HG03064 (cell line): ENCODE data around the gene DDX52.
"Not testable (repeated sequence)": the region's sequence is repeated elsewhere in the genome, so short reads cannot be mapped to it uniquely, and the experiment has no call there.

Source experiments
- ATAC-seq: cut with Tn5 transposase; IDR thresholded peaks from one replicate; pipeline ENCODE4 v1.9.1; 2021; ENCODE audit warnings: low read depth; ENCODE audit not compliant: unreplicated experiment

DDX52 gene

DNA sequence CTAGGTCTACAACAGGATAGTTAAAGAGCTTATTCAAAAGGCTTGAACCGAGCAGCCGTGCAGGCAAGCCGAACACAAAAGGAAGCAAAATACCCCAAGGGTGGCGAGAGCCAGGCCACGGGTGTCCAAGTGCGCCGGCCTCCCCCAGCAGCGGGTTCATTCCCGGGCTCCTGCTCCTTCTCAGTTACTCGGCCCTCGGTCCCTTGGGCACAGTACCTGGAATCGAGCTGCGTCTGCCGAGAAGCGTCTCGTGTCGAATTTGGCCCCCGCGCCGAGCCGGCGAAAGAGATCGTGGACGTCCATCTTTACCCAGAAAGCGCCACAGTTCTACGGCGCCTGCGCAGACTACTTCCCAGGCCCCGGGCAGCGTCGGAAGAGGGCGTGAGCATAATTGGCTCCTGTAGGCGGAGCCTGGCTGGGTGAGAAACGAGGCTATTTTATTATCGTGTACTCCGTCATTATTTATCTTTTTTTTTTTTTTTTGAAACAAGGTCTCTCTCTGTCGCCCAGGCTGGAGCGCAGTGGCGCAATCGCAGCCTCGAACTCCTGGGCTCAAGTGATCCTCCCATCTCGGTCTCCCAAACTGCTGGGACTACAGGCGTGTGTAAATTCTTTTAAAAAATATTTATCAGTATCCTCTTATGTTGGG is at the start of gene DDX52:
TSS of gene DDX52 (minus strand) at position 329 of the 649 bp plus-strand sequence. CDS start at position 303, 26 bp downstream.
- no peak for ATAC-seq

GRCh38 chr17:37691807-37692206 is 48.6 kb upstream of the DDX52 start:
- no peak for ATAC-seq

DNA sequence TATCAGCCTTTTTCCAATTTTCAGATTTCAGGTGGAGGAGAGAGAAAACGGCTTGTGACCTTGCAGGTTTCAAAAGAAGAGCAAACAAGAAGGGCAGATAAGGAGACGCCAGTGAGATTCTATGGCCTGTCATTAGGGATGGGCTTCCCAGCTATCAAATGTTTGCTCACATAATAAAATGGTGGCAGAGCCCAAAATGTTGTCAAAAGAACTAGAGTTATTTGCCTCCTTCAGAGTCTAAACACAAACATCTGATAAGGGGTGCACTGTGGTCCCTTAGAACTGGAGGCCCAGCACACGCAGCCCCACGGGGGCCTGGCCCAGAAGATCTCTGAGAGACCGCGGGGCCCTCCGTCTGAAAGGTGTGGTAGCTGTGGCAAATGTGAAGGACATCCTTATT is 46.1 kb upstream of the DDX52 start:
- ATAC-seq = no peak

DNA sequence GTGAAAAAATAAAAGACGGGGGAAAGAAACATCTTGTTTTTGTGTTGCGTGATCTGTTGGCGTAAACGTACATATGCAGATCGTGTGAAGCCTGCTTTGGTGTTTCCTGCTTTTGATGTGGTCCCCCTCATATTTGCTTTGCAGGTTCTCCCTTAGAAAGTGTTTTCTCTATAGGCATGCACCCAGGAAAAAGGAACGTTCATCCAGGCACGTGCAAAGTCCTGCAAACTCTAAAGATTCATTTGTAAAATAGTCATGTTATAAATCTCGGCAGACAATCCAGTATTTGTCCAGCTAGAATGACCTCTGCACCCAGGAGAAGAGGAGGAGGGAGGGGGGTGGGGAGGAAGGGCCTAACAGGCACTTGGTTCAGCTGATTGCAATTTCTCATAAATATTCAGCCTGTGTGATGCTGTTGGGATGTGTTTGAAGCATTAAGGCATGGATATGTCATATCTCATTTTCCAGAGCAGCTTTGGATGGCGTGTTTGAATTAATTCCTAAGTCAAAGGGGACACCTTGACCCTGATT is 40.3 kb upstream of the DDX52 start:
- ATAC-seq = no peak

GRCh38 chr17:37682007-37682406 is 38.8 kb upstream of the DDX52 start:
- no peak for ATAC-seq

DNA sequence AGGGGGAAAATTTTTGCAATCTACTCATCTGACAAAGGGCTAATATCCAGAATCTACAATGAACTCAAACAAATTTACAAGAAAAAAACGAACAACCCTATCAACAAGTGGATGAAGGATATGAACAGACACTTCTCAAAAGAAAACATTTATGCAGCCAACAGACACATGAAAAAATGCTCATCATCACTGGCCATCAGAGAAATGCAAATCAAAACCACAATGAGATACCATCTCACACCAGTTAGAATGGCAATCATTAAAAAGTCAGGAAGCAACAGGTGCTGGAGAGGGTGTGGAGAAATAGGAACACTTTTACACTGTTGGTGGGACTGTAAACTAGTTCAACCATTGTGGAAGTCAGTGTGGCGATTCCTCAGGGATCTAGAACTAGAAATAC is 36.7 kb upstream of the DDX52 start:
- not testable (repeated sequence) for ATAC-seq

GRCh38 chr17:37678036-37678435 is 34.8 kb upstream of the DDX52 start:
- ATAC-seq = no peak

DNA sequence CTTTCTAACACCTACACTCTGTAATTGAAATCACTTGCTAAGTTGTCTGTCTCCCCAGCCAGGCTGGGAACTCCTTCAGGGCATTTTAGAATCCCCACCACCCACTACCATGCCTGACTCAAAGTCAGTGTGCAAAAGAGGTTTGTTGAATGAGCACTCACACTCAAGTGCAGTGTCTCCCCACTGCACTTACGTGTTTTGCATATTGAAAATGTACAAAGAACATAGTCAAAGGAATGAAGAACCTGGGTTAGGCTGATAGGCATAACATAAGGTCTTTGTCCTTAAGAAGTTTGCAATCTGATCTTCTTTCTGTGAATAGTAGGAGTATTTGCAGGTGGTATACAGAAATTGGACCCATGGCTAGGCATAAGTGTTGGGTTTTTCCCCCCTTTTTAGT is 33.8 kb upstream of the DDX52 start:
- no peak for ATAC-seq

DNA sequence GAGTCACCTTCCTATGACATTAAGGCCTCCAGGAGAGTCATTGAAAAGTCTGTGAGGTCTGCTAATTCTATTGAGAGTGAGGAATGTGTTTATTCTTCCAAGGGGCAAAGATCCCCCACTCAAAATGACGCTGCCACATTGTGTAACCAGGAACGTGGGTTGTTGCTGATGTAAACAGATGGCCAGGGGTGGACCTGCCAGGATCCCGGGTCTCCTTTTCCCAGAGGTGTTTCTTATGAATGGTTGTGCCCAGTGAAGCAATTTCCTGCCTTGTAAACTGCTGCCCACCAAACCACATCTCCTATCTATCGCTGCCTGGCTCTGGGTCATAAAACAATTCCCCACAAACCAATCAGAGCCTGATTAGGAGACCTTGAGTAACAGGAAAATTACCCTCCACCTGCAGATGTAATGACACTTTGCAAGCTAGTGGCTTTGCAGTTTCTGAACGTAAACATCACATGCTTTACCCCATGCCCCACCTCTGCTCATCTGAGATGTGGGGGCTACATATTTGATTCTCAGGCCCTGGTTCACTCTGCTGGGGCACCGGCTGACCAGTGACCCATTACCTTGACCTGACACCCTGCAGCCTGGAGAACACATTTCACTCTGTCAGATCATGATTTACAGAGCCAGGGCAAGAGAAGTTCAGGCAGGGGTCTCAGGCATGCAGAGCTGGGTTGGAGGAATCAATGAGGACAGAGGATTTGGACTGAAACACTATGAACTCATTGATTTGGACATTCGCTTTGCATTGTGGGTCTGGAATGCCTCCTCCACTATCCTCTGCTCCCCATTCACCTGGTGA is 33.1 kb upstream of the DDX52 start:
- no peak for ATAC-seq

- no peak for ATAC-seq
These were observed 31.3 kb upstream of the DDX52 start for GRCh38 chr17:37674511-37674910.

DNA sequence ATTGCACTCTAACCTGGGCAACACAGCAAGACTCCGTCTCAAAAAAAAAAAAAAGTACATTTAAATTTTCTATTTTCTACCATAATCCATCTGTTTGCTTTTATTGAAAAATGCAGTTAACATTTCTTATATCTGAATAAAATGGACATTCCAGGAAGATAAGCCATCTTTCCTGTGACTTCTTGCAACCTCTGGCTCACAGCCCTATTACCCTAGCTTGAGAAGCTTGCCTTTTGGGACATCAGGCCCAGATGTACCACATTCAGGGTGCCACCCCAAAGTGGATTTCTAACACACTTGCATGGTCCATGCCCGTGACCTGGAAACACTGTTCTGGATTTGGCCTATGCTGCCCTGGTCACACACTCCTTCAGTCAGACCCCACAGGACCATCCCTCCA is 30.1 kb upstream of the DDX52 start:
- no peak for ATAC-seq

DNA sequence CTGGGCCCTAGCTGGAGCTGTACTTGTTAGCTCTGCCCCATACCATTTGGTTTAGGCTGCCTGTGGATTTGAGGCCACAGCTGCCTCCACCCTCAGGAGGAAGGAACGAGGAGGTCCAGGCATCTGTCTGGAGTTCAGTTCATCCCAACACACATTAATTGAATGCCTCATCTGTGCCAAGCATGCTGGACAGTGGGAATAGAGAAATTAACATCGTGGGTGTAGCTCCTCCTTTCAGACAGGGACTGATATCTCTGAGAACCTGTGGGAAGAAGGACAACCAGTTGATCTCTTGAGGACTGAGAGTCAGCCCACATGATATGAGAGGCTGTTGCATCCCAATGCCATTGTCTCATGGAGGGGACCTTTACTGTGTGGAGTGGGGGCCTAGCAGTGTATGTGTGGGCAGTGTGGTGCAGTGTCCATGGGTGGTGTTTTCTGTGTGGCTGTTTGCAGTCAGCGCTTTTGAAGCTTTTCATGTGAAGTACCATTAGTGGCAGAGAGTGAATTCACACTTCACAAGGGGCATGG is 29.4 kb upstream of the DDX52 start:
- no peak for ATAC-seq

- no peak for ATAC-seq
These were observed 28.7 kb upstream of the DDX52 start for GRCh38 chr17:37671824-37672547.

DNA sequence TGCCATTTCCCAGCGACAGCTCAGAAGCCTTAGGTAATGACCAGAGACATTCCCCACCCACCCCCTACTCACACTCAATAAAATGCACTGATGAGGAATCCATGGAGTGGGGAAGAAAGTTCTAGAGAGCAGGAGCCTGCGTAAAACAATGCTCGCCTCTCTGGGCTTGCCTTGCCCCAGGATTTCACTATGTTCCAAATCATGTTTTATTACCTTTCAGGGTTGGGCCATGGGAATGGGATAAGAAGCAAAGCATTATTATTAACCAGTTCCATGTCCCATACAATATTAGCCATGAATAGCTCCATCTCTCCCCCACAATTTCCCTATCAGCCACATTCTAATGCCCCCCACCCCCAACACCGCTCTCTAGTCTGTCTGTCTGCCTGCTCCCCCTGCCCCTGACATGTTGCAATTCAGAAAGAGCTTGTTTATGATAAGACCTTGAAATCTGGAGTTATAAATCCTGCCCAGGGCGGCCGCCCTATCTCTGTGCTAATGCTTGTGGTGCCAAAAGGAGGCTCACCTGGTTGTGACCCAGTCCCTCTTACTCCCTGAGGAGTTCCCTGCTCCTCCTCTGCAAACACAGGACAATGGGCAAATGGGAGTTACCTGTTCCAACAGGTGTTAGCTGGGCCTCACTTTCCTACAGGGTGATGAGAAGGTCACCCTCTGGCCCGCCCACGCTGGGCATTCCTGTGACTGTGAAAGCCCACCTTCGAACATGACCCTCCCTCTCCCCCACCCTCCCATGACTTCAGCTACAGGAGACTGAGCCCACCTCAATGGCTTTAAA is 28.0 kb upstream of the DDX52 start:
- ATAC-seq = no peak

- ATAC-seq = no peak
These were observed 23.8 kb upstream of the DDX52 start for GRCh38 chr17:37667039-37667438.

DNA sequence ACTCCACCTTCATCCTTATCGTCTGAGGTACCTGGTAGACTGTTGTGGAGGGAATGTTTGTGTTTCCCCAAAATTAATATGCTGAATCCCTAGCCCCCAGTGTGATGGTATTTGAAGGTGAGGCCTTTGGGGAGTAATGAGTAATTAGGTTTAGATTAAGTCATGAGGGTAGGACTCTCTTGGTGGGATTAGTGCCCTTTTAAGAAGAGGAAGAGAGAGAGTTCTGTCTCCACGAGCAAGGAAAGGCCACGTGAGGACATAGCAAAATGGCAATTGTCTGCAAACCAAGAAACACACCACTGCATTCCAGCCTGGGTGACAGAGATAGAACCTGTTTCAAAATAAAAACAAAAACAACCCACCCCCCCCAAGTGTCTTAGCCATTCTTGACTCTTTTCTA is 21.0 kb upstream of the DDX52 start:
- ATAC-seq = no peak

GRCh38 chr17:37662353-37662752 is 19.1 kb upstream of the DDX52 start:
- no peak for ATAC-seq

DNA sequence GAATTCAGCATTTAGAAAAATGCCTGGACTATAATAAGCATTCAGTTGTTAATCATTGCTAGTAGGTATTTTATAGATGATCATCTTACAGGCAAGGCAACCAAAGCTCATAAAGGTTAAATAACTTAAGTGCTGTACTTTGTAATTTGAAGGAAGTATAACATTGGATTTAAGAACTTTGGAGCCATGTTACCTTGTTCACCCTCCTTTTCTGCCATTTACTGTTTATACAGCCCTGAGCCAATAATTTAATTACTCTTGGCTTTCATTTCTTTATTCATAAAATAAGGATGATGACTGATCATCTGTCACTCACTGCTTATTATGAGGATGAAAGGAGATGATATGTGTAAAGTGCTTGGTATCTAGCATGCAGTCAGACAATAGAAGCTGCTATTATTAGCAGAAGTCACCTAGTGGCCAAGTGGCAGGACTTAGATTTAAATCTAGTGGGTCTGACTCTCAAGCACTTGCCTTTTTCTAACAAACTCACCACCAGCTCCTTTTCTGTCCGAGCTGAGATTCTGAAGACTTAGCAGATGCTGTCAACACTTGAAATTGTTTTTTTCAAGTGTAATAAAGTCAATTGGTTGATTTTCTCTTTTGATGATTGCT is 18.3 kb upstream of the DDX52 start:
- ATAC-seq = no peak

- no peak for ATAC-seq
These were observed 16.7 kb upstream of the DDX52 start for GRCh38 chr17:37659925-37660324.

DNA sequence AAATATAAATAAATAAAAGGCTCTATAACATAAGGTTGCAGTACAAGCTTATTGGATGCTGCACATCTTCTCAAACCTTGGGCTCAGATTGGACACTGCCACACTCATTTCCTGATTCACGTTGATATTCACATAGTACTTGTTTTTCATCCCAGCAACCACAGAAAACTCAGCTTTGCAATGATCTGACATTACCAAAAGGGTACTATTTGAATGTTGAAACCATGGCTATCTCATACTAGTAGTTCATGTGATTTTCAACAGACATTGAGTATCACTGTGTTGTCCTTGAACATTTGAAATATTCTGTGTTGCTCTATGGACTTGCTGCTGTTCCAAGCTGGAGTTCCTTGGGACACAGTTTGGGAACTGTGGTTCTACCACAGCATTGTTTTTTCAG is 14.0 kb upstream of the DDX52 start:
- no peak for ATAC-seq
